KOPT-K1 (cell line): ENCODE data around the gene ZNF511.

Experiments used
- H3K27ac ChIP-seq: fragments of 200-600 bp; sonication (generic); 2 replicates; pipeline ENCODE4 v1.5.1; 2016; ENCODE audit warnings: antibody characterized with exemption, mild to moderate bottlenecking, low read depth, low read length; ENCODE audit not compliant: poor library complexity, severe bottlenecking
- H3K36me3 ChIP-seq: fragments of 200-600 bp; sonication (generic); 2 replicates; pipeline ENCODE4 v1.5.1; 2017; ENCODE audit warnings: antibody characterized with exemption, mild to moderate bottlenecking, low read length, moderate library complexity; ENCODE audit not compliant: insufficient read depth
- H3K9me3 ChIP-seq: fragments of 200-600 bp; sonication (generic); 2 replicates; pipeline ENCODE4 v1.5.1; 2017; ENCODE audit warnings: antibody characterized with exemption, low read length, mild to moderate bottlenecking; ENCODE audit not compliant: insufficient read depth, poor library complexity, severe bottlenecking

Gene ZNF511

DNA sequence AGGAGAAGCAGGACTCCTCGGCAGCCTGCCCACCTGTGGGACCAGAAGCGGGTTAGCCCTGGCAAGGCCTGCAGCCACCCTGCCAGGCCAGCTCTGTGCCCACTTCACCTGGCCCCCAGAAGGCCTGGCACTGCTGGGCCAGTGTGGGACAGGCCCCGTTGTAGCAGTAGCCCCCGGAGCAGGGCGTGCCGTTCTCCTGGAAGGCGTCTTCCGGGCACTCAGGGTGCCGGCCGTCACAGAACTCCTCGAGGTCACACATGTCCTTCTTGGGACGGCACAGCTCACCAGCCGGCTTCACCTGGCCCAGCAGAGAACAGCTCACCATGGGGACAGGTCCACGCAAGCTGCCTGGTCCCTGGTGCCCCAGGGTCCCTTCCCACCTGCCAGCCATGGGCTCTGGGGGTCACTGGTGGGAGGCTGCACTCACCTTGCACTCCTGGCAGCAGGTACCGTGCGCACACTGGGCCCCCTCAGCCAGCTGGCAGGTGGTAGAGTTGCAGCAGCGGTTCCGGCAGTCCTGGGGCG lies 37.9 kb upstream of the ZNF511 start:
- Histone ChIP-seq H3K9me3 (no peaks in the 10 kb centered on the region), H3K36me3 (no peaks in the 10 kb centered on the region), H3K27ac (no peak overlapping the region)

DNA sequence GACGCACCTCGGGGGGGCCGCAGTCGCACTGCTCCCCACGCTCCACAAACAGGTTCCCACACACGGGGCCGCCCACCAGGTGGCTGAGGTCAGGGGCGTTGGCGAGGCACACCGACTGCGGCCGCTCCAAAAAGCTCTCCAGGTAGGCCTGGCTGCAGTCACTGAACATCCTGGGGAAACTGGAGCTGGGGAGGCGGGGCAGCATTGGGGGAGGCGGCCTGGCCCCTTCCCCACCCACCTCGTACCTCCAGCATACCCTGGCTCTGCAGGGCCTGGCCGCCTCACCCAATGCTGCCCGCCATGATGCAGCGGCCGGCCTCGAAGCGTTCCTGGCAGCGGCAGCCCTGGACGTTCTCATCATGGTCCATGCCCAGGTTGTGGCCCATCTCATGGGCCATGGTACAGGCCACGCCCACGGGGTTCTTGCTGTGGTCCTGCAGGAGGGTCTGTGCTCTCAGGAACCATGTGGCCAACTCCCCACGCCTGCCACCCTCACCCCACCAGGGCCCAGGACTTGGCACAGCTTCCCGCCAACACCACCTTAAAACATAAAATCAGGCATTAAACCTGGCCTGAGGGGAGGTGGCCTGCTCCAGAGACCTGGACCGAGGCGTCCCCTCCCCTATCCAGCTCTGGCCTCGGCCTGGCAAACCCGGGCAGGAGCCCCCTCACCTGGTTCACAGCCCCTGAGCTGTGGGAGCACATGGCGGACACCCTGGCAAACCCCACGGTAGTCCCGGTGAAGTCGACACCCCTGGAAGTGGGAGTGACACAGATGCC lies 37.0 kb upstream of the ZNF511 start:
- H3K36me3 ChIP-seq: no peaks in the 10 kb centered on the region
- no peaks in the 10 kb centered on the region for H3K9me3 ChIP-seq
- no peak overlapping the region for H3K27ac ChIP-seq

DNA sequence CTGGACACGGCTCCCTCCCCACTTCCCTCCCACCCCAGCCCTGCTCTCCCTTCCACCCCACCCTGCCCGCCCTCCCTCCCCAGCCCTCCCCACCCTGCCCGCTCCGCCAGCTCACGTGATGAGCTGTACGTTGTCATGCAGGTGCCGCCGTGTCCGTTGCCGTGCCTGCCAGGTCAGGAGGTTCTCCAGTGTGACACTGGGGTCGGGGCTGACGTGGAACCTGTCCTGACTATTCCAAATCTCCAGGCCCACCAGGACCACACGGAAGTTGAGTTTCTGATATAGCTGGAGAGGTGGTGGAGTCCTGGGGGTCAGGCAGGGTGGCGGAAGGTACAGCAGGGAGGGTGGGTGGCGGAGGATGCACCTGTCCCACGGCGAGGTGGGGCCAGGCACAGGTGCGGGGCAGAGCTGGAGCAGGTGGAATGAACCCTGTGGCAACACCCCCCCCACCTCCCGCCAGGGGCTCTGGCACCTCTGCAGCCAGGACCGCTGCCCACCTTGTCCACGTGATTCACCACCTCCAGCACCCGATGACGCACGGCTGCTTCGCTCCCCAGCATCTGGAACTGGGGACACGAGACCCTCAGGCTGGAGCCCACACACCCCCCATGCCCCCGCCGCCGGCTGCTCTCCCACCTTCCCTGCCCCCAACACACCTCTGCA lies 36.3 kb upstream of the ZNF511 start:
- Histone ChIP-seq H3K9me3 (no peaks in the 10 kb centered on the region), H3K27ac (no peak overlapping the region), H3K36me3 (no peaks in the 10 kb centered on the region)

DNA sequence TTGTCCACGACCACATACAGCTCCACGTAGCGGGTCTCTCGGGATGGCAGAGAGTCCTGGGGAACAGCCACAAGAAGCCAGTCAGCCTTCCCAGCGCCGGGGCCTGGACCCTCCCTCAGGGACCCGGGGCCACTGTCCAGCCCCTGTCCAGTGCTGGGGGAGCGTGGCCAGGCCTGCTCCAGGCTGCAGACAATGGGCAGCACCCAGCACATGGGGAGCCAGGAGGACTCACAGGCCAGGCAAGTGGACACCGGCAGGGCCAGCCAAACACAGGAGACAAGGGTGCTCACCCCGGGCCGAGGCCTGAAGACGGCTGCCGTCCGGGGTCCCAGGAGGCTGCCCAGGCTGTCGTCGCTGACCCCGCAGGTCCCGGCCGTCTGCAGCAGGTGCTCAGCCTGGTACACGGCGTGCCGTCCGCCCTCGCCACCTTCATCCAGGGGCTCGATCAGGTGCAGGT lies 35.7 kb upstream of the ZNF511 start:
- Histone ChIP-seq H3K36me3 (0 out of 2 replicates have a peak, but pooled peaks cover under 1% of the 10 kb centered on the region), H3K9me3 (no peaks in the 10 kb centered on the region), H3K27ac (no peak overlapping the region)

DNA sequence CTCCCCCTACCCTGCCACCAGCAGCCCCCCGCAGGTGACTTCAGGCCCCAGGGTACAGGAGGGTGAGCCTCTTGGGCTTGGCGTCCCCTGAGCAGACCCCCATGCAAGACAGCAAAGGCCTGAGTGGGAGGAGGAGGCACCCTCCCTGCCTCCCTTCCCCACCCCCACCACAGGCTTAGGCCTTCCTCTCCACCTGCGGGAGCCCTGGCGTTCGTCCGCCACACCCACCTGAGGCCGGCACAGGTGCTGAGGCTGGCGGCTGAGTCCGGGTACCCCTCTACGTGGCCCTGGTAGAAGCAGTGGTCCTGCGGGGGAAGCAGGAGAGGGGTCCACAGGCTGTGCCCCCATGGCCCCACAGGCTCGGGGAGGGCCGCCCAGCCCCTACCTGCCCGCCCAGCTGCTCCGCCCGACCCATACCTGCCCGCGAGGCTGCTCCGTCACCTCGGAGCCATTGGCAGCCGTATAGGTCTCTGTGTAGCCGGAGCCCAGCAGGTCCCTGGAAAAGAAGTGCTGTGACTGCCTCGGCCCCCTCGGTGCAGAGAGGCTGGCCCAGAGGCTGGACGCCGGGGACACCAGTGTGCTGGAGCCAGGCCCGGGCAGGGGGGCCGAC lies 35.1 kb upstream of the ZNF511 start:
- no peak overlapping the region for H3K27ac ChIP-seq
- no peaks in the 10 kb centered on the region for H3K9me3 ChIP-seq
- H3K36me3 ChIP-seq: peaks cover 7% of the 10 kb centered on the region; the same call in 1 of the 2 replicates

DNA sequence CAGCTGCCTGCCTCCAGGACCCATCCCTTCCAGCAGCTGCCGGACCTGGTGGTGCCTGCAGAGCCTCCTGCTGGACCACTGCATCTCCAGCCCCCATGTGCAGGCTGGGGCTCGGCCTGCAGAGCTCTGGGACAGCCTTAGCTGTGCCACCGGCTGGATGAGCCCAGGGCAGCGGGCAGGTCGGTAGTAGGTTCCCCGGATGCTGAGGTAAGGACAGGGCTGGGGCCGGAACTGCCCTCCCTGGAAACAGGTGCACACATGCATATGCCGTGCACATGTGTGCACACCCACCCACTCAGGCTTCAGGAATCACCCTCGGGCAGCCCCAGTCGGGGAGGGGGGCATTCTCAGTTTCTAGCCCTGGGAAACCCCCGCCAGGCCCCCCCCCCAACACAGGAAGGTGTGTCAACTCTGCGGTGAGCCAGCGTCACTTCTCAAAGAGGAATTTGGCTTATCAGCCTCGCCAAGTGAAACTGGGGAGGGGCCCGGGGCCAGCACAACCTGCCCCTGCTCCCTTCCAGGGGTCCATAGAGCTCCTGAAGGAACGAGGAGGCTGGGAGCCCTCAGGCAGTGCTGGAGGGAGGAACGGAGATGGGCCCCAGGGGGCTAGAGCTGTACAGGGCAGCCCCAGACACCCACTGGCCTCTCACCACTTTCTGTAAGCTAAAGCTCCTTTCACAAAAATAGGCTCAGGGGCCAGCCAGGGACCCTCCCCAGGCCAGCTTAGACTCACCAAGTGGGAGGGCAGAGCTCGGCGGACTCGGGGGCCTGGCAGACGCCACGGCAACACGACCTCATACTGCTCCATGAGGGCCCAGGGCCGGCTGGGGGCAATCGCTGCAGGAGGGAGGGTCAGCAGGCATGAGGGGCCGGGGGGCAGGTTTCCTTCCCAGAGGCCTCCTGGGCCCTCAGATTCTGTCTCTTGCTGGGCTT lies 33.7 kb upstream of the ZNF511 start:
- Histone ChIP-seq H3K27ac (no peak overlapping the region), H3K36me3 (peaks cover 20% of the 10 kb centered on the region; the same call in 1 of the 2 replicates), H3K9me3 (no peaks in the 10 kb centered on the region)

DNA sequence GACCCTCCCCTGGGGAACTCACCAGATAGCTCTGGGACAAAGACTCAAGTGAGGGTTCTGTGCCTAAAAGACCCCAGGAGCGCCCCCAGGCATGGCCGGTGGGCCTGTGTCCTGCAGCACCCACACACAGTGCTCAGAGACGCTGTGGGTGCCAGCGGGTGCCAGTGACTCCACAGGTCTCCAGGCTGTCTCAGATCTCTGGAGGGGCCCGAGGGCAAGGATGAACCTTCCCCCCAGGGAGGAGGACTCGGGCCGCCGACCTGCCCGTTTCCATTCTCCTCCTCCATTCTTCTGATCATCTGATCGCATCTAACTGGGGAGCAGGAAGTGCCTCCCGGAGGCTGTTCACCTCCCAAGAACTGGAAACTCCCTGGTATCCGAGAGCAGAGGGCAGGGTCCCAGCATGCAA lies 33.0 kb upstream of the ZNF511 start:
- Histone ChIP-seq H3K36me3 (peaks cover 27% of the 10 kb centered on the region; the same call in 1 of the 2 replicates), H3K27ac (no peak overlapping the region), H3K9me3 (no peaks in the 10 kb centered on the region)

DNA sequence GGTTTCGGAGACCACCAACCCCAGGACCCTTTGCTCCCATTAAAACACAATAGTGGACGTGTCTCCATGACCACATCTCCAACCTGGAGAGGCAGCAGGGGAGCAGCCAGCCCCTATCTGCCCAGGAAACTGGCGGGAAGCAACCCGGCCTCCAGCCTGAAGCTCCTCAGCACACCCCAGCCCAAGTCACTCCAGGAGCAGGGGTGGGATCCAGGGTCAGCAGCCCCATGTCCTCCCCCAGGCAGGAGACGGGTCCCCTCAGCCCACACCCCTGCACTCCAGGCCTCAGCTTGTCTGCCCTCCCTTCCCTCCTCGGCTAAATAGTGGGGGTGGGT lies 32.6 kb upstream of the ZNF511 start:
- Histone ChIP-seq H3K36me3 (peaks cover 31% of the 10 kb centered on the region; the same call in 1 of the 2 replicates), H3K9me3 (no peaks in the 10 kb centered on the region), H3K27ac (no peak overlapping the region)

DNA sequence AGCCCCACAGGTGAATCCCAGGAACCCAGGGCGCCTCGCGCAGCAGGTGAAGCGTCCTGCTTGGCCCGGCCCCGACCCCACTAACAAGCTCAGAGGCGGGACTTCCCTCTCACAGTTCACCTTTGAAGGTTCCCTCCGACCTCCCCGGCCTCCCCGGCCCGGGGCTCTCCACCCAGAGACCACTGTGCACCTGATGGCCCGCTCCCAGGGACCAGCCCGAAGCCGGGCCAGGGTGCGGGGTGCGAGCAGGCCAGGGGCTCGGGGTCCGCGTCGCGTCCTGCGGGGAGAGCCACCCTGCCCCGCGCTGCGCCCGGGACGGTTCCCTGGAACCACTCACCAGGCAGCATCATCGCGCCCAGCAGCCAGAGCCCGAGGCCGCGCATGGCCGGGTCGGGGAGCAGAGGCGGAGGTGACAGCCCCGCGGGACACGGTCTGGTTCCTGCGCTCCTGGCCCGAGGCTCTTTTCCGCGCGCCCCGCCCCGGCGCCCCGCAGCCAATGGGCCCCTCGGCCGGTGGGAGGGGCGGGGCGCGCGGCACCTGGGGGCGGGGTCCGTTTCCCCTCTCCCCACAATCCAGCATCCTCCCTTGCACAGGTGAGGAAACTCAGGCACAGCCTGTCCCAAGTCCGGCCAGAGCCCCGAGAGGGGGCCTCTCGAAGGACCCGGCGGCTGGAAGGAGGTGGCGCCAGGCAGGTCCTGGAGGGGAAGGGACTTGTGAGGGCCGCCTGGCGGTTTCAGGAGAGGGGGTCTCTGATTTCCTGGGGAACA lies 32.1 kb upstream of the ZNF511 start, which contains the start of gene ADAM8:
ADAM8 (minus strand) TSS at position 434 of the 767 bp plus-strand sequence; CDS start at position 383, 51 bp downstream.
- peaks cover 36% of the 10 kb centered on the region; the same call in 1 of the 2 replicates for H3K36me3 ChIP-seq

DNA sequence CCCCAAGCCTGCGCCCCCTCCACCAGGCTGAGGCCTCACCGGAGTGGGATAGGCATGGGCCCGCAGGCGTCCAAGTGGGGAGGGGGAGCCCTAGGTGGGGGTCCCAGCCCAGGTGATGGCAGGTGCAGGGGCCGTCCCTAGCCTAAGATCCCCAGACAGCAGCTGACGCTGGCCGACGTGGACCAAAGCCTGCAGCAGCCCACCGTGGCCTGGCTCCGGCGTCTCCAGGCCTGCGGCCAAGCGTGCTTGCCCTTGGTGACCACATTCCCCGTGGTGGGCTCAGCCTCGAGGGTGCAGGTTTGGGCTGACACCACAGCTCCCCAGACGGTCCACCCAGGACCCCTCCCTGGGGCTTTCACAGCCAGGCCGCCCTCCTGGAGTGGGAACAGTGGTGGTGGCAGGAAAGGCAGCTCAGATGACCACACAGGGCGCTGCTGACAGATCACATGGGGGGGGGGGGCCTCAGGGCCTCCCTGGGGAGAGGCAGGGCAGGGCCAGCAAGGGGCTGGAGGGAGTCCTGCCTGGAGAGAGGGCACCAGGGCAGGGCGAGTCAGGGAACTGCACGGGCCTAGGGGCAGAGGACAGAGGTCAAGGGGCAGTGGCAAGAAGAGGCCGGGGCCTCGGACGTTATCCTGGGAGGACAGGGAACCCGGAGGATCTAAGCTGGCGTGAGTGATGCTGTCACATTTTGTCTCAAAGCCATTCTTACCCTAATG lies 31.3 kb upstream of the ZNF511 start:
- Histone ChIP-seq H3K9me3 (no peaks in the 10 kb centered on the region), H3K27ac (no peak overlapping the region), H3K36me3 (peaks cover 44% of the 10 kb centered on the region; the same call in 1 of the 2 replicates)

More for the DNA sequence above, 32.1 kb upstream of the ZNF511 start, which contains the start of gene ADAM8:
- H3K9me3 ChIP-seq: no peaks in the 10 kb centered on the region
- H3K27ac ChIP-seq: no peak within 1 kb of the TSS

DNA sequence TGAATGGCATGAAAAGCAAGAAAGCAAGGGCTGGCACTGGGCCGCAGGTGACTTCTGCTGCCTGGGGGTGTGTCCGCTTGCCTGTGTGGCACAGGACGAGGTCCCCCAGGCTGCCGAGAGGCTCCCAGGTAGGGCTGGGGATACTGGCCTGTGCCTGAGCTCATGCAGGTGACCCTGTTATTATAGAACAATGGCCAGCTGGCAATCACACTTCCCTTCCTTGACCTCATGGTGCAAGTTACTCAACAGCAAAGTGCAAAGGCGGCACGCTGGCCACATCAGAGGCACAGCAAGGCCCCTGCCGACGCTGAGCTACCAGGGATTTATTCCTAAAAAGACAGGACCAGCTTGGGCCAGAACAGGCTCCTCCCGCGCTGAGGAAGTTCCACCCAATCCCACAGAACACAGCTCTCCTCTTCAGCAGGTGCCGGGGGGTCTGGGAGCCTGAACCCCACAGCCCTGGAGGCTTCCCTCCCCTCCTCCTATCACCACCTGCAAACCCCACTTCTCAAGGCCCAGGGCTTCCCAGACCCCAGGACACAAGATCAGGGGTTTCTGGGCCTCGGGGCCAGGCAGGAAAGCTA lies 30.6 kb upstream of the ZNF511 start:
- Histone ChIP-seq H3K36me3 (peaks cover 50% of the 10 kb centered on the region; the same call in 1 of the 2 replicates), H3K27ac (no peak overlapping the region), H3K9me3 (no peaks in the 10 kb centered on the region)

DNA sequence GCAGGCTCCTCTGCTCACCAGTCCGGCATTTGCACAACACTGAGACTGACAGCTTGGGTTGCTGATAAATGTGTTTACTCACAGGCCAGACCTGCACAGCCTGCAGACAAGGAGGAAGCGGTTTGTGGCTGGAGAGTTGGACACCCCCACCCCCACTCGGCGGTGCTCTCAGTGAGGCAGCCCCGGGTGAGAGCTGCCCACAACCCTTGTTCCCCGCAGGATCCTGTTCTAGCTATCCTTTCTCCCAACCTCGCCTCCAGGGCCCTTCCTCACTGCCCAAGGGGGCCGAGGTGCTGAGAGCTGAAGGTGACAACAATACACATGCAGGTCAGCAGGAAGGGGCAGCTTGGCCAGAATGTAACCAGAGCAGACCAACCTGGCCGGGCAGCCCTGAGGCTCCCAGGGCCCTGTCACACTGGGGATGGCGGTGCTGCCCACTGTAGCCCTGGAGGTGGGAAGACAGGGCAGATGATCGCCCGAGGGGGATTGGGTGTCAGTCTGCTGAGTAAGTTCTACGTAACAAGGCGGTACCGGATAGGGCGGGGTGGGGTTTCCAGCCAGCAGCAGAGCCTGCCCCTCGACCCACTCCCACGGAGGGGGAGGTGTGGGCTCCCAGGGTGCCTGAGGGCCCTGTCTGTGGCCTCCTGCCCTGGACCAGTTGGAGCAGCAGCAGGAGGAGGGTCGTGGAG lies 30.0 kb upstream of the ZNF511 start:
- Histone ChIP-seq H3K9me3 (no peaks in the 10 kb centered on the region), H3K27ac (no peak overlapping the region), H3K36me3 (peaks cover 57% of the 10 kb centered on the region)
